ENCODE measurements around the gene AOC3. TPM values are rescaled to one million over a fixed set of nuclear protein-coding genes. Genes with fewer than 3 reads are reported as not detected.

AOC3 gene
- total and polyA plus RNA-seq, 2 of the 13 experiments (the other 11 are each of a cell fraction or from before 2014, with no cell fraction given) = 8.7 to 51.7 TPM

GRCh38 chr17:42898147-42898811 lies 47.3 kb downstream of the AOC3 start (continued):
- TF ChIP-seq, protein P1, sequence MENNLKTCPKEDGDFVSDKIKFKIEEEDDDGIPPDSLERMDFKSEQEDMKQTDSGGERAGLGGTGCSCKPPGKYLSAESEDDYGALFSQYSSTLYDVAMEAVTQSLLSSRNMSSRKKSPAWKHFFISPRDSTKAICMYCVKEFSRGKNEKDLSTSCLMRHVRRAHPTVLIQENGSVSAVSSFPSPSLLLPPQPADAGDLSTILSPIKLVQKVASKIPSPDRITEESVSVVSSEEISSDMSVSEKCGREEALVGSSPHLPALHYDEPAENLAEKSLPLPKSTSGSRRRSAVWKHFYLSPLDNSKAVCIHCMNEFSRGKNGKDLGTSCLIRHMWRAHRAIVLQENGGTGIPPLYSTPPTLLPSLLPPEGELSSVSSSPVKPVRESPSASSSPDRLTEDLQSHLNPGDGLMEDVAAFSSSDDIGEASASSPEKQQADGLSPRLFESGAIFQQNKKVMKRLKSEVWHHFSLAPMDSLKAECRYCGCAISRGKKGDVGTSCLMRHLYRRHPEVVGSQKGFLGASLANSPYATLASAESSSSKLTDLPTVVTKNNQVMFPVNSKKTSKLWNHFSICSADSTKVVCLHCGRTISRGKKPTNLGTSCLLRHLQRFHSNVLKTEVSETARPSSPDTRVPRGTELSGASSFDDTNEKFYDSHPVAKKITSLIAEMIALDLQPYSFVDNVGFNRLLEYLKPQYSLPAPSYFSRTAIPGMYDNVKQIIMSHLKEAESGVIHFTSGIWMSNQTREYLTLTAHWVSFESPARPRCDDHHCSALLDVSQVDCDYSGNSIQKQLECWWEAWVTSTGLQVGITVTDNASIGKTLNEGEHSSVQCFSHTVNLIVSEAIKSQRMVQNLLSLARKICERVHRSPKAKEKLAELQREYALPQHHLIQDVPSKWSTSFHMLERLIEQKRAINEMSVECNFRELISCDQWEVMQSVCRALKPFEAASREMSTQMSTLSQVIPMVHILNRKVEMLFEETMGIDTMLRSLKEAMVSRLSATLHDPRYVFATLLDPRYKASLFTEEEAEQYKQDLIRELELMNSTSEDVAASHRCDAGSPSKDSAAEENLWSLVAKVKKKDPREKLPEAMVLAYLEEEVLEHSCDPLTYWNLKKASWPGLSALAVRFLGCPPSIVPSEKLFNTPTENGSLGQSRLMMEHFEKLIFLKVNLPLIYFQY (CRISPR knock-in tag; IDR thresholded peaks at IDR 0.05; ENCODE audit: borderline replicate concordance) = no peak
- TF ChIP-seq TBX2 (CRISPR knock-in tag; IDR thresholded peaks at IDR 0.05; ENCODE audit: borderline replicate concordance) (no peak; the same call in 1 of the 2 replicates), PRPF4 (IDR thresholded peaks at IDR 0.05; ENCODE audit: low read depth, low read length, poor library complexity, severe bottlenecking) (no peak), SNAPC2 (CRISPR knock-in tag; IDR thresholded peaks at IDR 0.05) (no peak), ESRRA (CRISPR knock-in tag; IDR thresholded peaks at IDR 0.05; ENCODE audit: low read depth) (peak; percentile 91), ZNF24 (IDR thresholded peaks at IDR 0.05) (no peak), UBTF (CRISPR knock-in tag; IDR thresholded peaks at IDR 0.05) (no peak), ZFP1 (CRISPR knock-in tag; IDR thresholded peaks at IDR 0.05) (no peak), RORA (CRISPR knock-in tag; IDR thresholded peaks at IDR 0.05) (no peak), KLF13 (CRISPR knock-in tag; IDR thresholded peaks at IDR 0.05) (no peak), SYNCRIP (IDR thresholded peaks at IDR 0.05; ENCODE audit: insufficient read depth, low read depth, low read length) (no peak), ZNF7 (CRISPR knock-in tag; IDR thresholded peaks at IDR 0.05) (no peak), HHEX (CRISPR knock-in tag; IDR thresholded peaks at IDR 0.05) (no peak), ZNF160 (CRISPR knock-in tag; IDR thresholded peaks at IDR 0.05) (no peak), ZNF589 (CRISPR knock-in tag; conservative IDR thresholded peaks at IDR 0.05) (0 out of 2 replicates have a peak, but pooled peaks have one; percentile 49)
- TF ChIP-seq, protein P2, sequence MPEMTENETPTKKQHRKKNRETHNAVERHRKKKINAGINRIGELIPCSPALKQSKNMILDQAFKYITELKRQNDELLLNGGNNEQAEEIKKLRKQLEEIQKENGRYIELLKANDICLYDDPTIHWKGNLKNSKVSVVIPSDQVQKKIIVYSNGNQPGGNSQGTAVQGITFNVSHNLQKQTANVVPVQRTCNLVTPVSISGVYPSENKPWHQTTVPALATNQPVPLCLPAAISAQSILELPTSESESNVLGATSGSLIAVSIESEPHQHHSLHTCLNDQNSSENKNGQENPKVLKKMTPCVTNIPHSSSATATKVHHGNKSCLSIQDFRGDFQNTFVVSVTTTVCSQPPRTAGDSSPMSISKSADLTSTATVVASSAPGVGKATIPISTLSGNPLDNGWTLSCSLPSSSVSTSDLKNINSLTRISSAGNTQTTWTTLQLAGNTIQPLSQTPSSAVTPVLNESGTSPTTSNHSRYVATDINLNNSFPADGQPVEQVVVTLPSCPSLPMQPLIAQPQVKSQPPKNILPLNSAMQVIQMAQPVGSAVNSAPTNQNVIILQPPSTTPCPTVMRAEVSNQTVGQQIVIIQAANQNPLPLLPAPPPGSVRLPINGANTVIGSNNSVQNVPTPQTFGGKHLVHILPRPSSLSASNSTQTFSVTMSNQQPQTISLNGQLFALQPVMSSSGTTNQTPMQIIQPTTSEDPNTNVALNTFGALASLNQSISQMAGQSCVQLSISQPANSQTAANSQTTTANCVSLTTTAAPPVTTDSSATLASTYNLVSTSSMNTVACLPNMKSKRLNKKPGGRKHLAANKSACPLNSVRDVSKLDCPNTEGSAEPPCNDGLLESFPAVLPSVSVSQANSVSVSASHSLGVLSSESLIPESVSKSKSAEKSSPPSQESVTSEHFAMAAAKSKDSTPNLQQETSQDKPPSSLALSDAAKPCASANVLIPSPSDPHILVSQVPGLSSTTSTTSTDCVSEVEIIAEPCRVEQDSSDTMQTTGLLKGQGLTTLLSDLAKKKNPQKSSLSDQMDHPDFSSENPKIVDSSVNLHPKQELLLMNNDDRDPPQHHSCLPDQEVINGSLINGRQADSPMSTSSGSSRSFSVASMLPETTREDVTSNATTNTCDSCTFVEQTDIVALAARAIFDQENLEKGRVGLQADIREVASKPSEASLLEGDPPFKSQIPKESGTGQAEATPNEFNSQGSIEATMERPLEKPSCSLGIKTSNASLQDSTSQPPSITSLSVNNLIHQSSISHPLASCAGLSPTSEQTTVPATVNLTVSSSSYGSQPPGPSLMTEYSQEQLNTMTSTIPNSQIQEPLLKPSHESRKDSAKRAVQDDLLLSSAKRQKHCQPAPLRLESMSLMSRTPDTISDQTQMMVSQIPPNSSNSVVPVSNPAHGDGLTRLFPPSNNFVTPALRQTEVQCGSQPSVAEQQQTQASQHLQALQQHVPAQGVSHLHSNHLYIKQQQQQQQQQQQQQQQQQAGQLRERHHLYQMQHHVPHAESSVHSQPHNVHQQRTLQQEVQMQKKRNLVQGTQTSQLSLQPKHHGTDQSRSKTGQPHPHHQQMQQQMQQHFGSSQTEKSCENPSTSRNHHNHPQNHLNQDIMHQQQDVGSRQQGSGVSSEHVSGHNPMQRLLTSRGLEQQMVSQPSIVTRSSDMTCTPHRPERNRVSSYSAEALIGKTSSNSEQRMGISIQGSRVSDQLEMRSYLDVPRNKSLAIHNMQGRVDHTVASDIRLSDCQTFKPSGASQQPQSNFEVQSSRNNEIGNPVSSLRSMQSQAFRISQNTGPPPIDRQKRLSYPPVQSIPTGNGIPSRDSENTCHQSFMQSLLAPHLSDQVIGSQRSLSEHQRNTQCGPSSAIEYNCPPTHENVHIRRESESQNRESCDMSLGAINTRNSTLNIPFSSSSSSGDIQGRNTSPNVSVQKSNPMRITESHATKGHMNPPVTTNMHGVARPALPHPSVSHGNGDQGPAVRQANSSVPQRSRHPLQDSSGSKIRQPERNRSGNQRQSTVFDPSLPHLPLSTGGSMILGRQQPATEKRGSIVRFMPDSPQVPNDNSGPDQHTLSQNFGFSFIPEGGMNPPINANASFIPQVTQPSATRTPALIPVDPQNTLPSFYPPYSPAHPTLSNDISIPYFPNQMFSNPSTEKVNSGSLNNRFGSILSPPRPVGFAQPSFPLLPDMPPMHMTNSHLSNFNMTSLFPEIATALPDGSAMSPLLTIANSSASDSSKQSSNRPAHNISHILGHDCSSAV (CRISPR knock-in tag; IDR thresholded peaks at IDR 0.05; ENCODE audit: borderline replicate concordance) = no peak

Measured in HepG2 (cell line).